HG03025 (cell line): ENCODE data around the gene SPRR2F.

Source experiments
- ATAC-seq: cut with Tn5 transposase; IDR thresholded peaks from one replicate; pipeline ENCODE4 v1.9.1; 2021; ENCODE audit warnings: mild to moderate bottlenecking, moderate library complexity; ENCODE audit not compliant: unreplicated experiment, low FRiP score

The SPRR2F gene

GRCh38 chr1:153081736-153082135, 31.6 kb downstream of the SPRR2F start:
- ATAC-seq = no peak

GRCh38 chr1:153072806-153073726, 40.2 kb downstream of the SPRR2F start:
- no peak for ATAC-seq

GRCh38 chr1:153071511-153071910, 41.8 kb downstream of the SPRR2F start, which contains the start of gene SPRR2B:
TSS of gene SPRR2B (minus strand) at chr1:153071611. CDS start at chr1:153070839, 772 bp downstream.
- no peak for ATAC-seq

- no peak for ATAC-seq
Observed at GRCh38 chr1:153070243-153070642, 43.1 kb downstream of the SPRR2F start.
